ENCODE data around the gene TMTC1. TPM values are rescaled to one million over a fixed set of nuclear protein-coding genes. Genes with fewer than 3 reads are reported as not detected.

Gene TMTC1
- total and polyA plus RNA-seq, 12 donors: 5.1 to 82.2 (median 41.8) TPM

- H3K4me1 ChIP-seq (replicated peaks in 1 of 2): peaks cover 0 to 5% of the 10 kb centered on the region in 2 donors
- H3K27me3 ChIP-seq: no peaks in the 10 kb centered on the region
- no peaks in the 10 kb centered on the region for H3K36me3 ChIP-seq (replicated peaks in 1 of 2)
- intact Hi-C loops (cut with DNase I): no loop called here
- no peak overlapping the region for H3K4me3 ChIP-seq
- H3K27ac ChIP-seq: no peak overlapping the region
- H3K9me3 ChIP-seq (replicated peaks in 1 of 3): no peaks in the 10 kb centered on the region
- TF ChIP-seq, protein P1, sequence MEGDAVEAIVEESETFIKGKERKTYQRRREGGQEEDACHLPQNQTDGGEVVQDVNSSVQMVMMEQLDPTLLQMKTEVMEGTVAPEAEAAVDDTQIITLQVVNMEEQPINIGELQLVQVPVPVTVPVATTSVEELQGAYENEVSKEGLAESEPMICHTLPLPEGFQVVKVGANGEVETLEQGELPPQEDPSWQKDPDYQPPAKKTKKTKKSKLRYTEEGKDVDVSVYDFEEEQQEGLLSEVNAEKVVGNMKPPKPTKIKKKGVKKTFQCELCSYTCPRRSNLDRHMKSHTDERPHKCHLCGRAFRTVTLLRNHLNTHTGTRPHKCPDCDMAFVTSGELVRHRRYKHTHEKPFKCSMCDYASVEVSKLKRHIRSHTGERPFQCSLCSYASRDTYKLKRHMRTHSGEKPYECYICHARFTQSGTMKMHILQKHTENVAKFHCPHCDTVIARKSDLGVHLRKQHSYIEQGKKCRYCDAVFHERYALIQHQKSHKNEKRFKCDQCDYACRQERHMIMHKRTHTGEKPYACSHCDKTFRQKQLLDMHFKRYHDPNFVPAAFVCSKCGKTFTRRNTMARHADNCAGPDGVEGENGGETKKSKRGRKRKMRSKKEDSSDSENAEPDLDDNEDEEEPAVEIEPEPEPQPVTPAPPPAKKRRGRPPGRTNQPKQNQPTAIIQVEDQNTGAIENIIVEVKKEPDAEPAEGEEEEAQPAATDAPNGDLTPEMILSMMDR (IDR thresholded peaks at IDR 0.05): no peak
- no peak for TF ChIP-seq POLR2A (IDR thresholded peaks at IDR 0.05)
- no peak for DNase-seq
These were observed 11.1 kb upstream of the TMTC1 start for GRCh38 chr12:29794862-29795261.

DNA sequence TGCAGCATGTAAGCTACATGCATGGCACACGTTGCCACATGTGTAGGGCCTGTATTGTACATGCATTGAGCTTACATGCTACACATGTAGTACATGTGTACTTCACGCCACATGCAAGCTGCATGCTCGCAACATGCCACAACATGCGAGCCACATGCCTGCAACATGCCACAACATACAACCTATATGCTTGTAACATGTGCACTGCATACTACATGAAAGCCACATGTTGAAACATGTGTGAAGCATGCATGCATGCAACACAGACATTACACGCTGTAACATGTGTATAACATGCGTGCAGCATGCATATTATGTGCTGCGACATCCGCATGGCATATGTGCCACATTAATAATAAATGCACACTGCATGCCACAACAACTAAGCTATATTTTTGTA is 9.1 kb upstream of the TMTC1 start:
- no peaks in the 10 kb centered on the region for H3K27me3 ChIP-seq
- H3K4me1 ChIP-seq (replicated peaks in 1 of 2): peaks cover 0 to 5% of the 10 kb centered on the region in 2 donors
- no peaks in the 10 kb centered on the region for H3K9me3 ChIP-seq (replicated peaks in 1 of 3)
- no peak for DNase-seq
- 78 to 90% (median 86%) methylated on average over 8 of the region's 8 CpGs for WGBS, 4 donors
- no peak overlapping the region for H3K27ac ChIP-seq
- no peaks in the 10 kb centered on the region for H3K36me3 ChIP-seq (replicated peaks in 1 of 2)
- TF ChIP-seq POLR2A (IDR thresholded peaks at IDR 0.05): no peak
- TF ChIP-seq, protein P1 (IDR thresholded peaks at IDR 0.05): no peak
- H3K4me3 ChIP-seq: no peak overlapping the region
- intact Hi-C loops (cut with DNase I): no loop called here

DNA sequence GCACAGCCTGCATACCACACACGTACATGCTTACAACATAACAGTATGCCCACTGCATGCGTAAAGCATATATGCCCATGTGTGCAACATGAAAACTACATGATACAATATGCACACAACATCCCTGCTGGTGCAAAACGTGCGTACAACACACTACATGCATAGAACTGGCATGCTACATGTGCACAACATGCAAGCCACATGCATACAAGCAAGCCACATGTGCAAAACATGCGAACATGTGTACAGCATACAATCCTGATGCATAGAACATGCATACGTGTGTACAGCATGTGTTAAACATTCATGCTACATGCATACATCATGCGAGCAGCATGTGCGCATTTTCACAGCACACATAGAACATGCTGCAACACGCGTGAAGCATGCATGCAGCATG is 8.4 kb upstream of the TMTC1 start:
- no peaks in the 10 kb centered on the region for H3K27me3 ChIP-seq
- no peak overlapping the region for H3K4me3 ChIP-seq
- 89 to 93% (median 91%) methylated on average over 8 to 10 of the region's 10 CpGs for WGBS, 4 donors
- H3K4me1 ChIP-seq (replicated peaks in 1 of 2): peaks cover 0 to 5% of the 10 kb centered on the region in 2 donors
- intact Hi-C loops (cut with DNase I): no loop called here
- H3K36me3 ChIP-seq (replicated peaks in 1 of 2): no peaks in the 10 kb centered on the region
- no peaks in the 10 kb centered on the region for H3K9me3 ChIP-seq (replicated peaks in 1 of 3)
- TF ChIP-seq, protein P1 (IDR thresholded peaks at IDR 0.05): no peak
- no peak for TF ChIP-seq POLR2A (IDR thresholded peaks at IDR 0.05)
- H3K27ac ChIP-seq: no peak overlapping the region
- no peak for DNase-seq

DNA sequence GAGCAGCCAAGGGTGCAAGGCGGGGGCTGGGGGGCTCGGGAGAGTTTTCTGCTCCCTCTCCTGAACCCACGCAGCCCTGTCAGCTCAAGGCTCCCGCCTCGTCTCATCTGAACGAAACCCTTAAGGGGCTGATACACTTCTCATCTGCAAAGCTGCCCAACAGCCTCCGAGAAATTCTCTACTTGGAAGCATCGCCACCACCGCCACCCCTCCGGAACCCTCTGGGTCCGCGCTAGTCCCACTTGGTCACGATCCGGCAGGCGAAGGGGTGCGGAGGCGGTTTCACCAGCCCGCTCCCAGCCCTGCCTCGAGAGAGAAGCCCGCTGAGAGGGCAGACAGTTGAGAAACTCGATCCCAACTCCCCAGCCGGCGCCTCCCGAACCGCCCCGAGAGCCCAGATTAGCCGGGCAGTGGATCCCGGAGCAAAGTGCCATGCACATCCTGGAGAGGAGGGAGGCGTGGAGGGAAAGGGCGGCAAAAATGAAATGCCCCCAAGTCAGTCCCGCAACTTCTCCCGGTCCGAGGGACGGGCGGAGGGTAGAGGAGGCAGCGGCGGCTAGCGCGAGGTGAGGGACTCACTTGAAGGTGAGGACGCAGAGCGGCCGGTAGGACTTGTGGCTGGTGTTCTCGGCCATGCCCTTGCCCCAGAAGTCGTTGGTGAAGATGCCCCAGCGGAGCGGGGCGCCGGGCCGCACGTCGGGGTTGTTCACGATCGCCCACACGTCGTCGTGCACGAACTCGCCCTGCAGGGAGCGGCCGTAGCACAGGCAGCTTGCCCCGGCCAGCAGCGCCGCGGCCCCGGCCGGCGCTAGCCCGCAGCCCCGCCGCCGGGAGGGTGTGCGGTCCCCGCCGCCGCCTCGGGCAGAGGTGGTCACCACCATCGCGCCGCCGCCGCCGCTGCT is 620 bp downstream of the TMTC1 start:
- H3K4me1 ChIP-seq (replicated peaks in 1 of 2): peaks cover 0 to 19% of the 10 kb centered on the region in 2 donors
- intact Hi-C loops (cut with DNase I): loop anchor here in 1 of 2 donors (5.0 kb wide), 1 partner anchor 231 kb away; no protein-coding TSS in a partner anchor

More for the DNA sequence above, 620 bp downstream of the TMTC1 start:
- Histone ChIP-seq H3K4me3 (peak overlapping the region in 3 of 4 donors; percentile 60 to 90 (median 67)), H3K27me3 (no peaks in the 10 kb centered on the region), H3K36me3 (replicated peaks in 1 of 2) (no peaks in the 10 kb centered on the region), H3K9me3 (replicated peaks in 1 of 3) (no peaks in the 10 kb centered on the region), H3K27ac (peak overlapping the region in 4 of 5 donors; percentile 66 to 90 (median 80))
- TF ChIP-seq, protein P1 (IDR thresholded peaks at IDR 0.05): peak in 1 of 6 experiments; percentile 1
- TF ChIP-seq POLR2A (IDR thresholded peaks at IDR 0.05): no peak
- DNase-seq: peak; percentile 40 to 72 (median 53)
- 0 to 2% (median 1%) methylated on average over 25 to 82 of the region's 82 CpGs for WGBS, 4 donors
